ENCODE measurements around the gene CTCFL. TPM values are rescaled to one million over a fixed set of nuclear protein-coding genes. Genes with fewer than 3 reads are reported as not detected.

Gene CTCFL
- total RNA-seq, 1 donor from 2014 or later: not detected

- H3K9ac ChIP-seq: no peak overlapping the region
- no peak overlapping the region for H3K27ac ChIP-seq
- TF ChIP-seq EZH2 (IDR thresholded peaks at IDR 0.05) (no peak), CTCF (IDR thresholded peaks at IDR 0.05) (no peak), EZH2phosphoT487 (IDR thresholded peaks at IDR 0.05) (no peak)
- DNase-seq (ENCODE audit: low spot score): no peak
- no peak overlapping the region for H2AFZ ChIP-seq (replicated peaks)
- no peaks in the 10 kb centered on the region for H4K20me1 ChIP-seq (ENCODE audit: low read depth)
- H3K4me2 ChIP-seq: no peak overlapping the region
- H3K4me1 ChIP-seq: no peaks in the 10 kb centered on the region
- H3K79me2 ChIP-seq (ENCODE audit: low read depth): no peaks in the 10 kb centered on the region
- H3K4me3 ChIP-seq: no peak overlapping the region
- H3F3A ChIP-seq (ENCODE audit: low read depth): peaks cover 12% of the 10 kb centered on the region
- no peaks in the 10 kb centered on the region for H3K9me3 ChIP-seq (ENCODE audit: low read depth)
- H3K27me3 ChIP-seq: no peaks in the 10 kb centered on the region
- Mint-ChIP-seq H3K27ac (no peak overlapping the region), H3K36me3 (no peaks in the 10 kb centered on the region), H3K4me1 (no peaks in the 10 kb centered on the region), H3K4me3 (no peak overlapping the region), H3K9me3 (peaks cover 10% of the 10 kb centered on the region), H3K27me3 (ENCODE audit: insufficient read depth, low read depth) (peaks cover 6% of the 10 kb centered on the region)
- no peaks in the 10 kb centered on the region for H3K36me3 ChIP-seq
Observed at GRCh38 chr20:57530327-57530981, 5.5 kb upstream of the CTCFL start.

GRCh38 chr20:57529810-57530209 lies 4.9 kb upstream of the CTCFL start:
- Mint-ChIP-seq H3K4me1 (no peaks in the 10 kb centered on the region), H3K9me3 (peaks cover 10% of the 10 kb centered on the region), H3K27ac (no peak overlapping the region), H3K36me3 (no peaks in the 10 kb centered on the region), H3K4me3 (no peak overlapping the region), H3K27me3 (ENCODE audit: insufficient read depth, low read depth) (peaks cover 6% of the 10 kb centered on the region)
- Histone ChIP-seq H3K36me3 (no peaks in the 10 kb centered on the region), H2AFZ (replicated peaks) (no peak overlapping the region), H3K9me3 (ENCODE audit: low read depth) (no peaks in the 10 kb centered on the region), H3K4me3 (no peak overlapping the region), H4K20me1 (ENCODE audit: low read depth) (no peaks in the 10 kb centered on the region), H3K79me2 (ENCODE audit: low read depth) (no peaks in the 10 kb centered on the region), H3K4me2 (no peak overlapping the region), H3K27me3 (no peaks in the 10 kb centered on the region), H3K27ac (no peak overlapping the region), H3K4me1 (no peaks in the 10 kb centered on the region), H3K9ac (no peak overlapping the region), H3F3A (ENCODE audit: low read depth) (peaks cover 12% of the 10 kb centered on the region)
- TF ChIP-seq EZH2 (IDR thresholded peaks at IDR 0.05): no peak
- TF ChIP-seq EZH2phosphoT487 (IDR thresholded peaks at IDR 0.05): no peak
- TF ChIP-seq CTCF (IDR thresholded peaks at IDR 0.05): no peak
- DNase-seq (ENCODE audit: low spot score): no peak

- H3K36me3 Mint-ChIP-seq: no peaks in the 10 kb centered on the region
- no peak overlapping the region for H2AFZ ChIP-seq (replicated peaks)
- H3K4me1 ChIP-seq: no peaks in the 10 kb centered on the region
Observed at GRCh38 chr20:57529160-57529585, 4.2 kb upstream of the CTCFL start.

More at GRCh38 chr20:57529160-57529585, 4.2 kb upstream of the CTCFL start:
- H3K36me3 ChIP-seq: no peaks in the 10 kb centered on the region
- no peak overlapping the region for H3K4me3 Mint-ChIP-seq
- H4K20me1 ChIP-seq (ENCODE audit: low read depth): no peaks in the 10 kb centered on the region
- no peaks in the 10 kb centered on the region for H3K79me2 ChIP-seq (ENCODE audit: low read depth)
- H3K9me3 ChIP-seq (ENCODE audit: low read depth): no peaks in the 10 kb centered on the region
- H3K4me3 ChIP-seq: no peak overlapping the region
- no peak overlapping the region for H3K27ac Mint-ChIP-seq
- no peak overlapping the region for H3K27ac ChIP-seq
- no peak overlapping the region for H3K4me2 ChIP-seq
- peaks cover 8% of the 10 kb centered on the region for H3K9me3 Mint-ChIP-seq
- no peak for DNase-seq (ENCODE audit: low spot score)
- H3K27me3 Mint-ChIP-seq (ENCODE audit: insufficient read depth, low read depth): peaks cover 6% of the 10 kb centered on the region
- no peak overlapping the region for H3K9ac ChIP-seq
- no peak for TF ChIP-seq EZH2phosphoT487 (IDR thresholded peaks at IDR 0.05)
- no peak for TF ChIP-seq CTCF (IDR thresholded peaks at IDR 0.05)
- TF ChIP-seq EZH2 (IDR thresholded peaks at IDR 0.05): no peak
- peaks cover 12% of the 10 kb centered on the region for H3F3A ChIP-seq (ENCODE audit: low read depth)
- H3K27me3 ChIP-seq: no peaks in the 10 kb centered on the region
- peaks cover 1% of the 10 kb centered on the region for H3K4me1 Mint-ChIP-seq

All from neural progenitor cell (in vitro differentiated cells).